NCI-H748 (cell line): ENCODE results near the gene PKM.

Source experiments
- DNase-seq: peaks from one replicate; lab custom pipeline; 2025; ENCODE audit not compliant: unreplicated experiment; lab: John Stamatoyannopoulos, UW

The PKM gene

DNA sequence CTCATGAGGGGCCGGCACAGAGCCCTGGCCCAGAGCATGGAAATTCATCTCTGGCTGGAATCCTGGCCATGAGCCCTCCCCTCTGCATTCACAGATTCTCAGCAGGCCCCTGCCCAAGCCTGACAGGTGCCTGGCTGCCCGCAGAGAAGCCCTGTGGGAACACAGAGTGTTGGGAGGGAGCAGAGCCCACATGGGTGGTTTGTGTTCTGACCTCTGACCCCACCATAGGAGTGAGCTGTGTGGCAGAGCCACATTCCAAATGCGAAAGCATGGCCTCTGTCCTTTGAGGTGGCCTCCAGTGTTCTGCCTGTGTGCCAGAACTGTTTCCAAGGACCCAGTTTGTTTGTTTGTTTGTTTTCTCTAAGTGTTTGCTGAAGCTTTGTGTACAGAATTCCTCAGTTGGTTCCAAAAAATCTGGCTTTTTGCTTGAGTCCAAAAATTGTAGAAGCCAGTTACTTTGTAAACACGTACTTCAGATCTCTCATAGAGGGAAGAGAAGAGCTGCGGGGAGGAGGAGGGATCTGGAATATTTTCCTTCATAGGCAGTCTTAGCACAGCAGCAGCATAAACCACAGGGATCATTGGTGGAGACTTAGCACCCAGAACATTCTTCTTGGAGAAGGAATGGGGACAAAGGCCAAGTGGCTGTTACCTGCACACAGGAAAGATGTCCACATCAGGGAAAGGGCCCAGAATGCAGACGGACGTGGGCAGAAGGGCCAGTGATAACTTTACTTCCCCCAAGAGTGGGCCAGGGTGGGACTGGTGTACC lies 69.4 kb downstream of the PKM start:
- no peak for DNase-seq

DNA sequence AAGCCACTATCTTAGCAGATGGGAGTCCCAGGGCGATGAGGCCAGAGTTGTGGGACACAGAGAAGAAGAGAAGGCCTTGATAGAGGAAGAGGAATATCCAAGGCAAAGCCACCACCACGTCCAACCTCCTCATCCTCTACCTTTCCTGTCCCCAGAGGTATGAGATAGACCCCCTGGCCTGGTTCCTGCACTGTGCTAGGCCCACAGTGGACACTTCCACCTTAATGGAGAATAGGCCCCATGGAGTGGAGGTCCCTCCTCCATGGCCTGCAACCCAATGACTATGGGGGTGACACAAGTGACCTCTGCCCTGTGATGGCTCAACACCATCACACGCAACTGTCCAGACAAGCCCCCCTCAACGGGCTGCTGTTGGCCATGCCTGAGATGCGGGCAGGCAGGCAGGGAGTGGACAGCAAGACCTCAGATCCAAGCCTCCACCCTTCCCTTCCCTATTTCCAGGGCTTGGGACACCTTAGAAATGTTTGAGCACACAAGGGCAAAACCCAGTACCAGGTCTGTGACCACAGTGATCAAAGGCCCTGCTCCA lies 70.2 kb downstream of the PKM start:
- no peak for DNase-seq

DNA sequence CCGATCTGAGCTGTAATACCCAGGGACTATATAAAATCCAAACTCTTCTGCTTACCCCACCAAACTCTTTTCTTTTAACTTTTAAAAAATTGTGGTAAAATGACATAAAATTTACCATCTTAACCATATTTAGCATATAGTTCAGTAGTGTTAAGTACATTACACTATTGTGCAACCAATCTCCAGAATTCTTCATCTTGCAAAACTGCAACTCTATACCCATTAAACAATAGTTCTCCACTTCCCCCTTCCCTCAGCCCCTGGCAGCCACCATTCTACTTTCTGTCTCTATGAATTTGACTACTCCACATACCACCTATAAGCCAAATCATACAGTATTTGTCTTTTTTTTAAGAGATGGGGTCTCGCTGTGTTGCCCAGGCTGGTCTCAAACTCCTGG lies 74.1 kb downstream of the PKM start:
- no peak for DNase-seq

DNA sequence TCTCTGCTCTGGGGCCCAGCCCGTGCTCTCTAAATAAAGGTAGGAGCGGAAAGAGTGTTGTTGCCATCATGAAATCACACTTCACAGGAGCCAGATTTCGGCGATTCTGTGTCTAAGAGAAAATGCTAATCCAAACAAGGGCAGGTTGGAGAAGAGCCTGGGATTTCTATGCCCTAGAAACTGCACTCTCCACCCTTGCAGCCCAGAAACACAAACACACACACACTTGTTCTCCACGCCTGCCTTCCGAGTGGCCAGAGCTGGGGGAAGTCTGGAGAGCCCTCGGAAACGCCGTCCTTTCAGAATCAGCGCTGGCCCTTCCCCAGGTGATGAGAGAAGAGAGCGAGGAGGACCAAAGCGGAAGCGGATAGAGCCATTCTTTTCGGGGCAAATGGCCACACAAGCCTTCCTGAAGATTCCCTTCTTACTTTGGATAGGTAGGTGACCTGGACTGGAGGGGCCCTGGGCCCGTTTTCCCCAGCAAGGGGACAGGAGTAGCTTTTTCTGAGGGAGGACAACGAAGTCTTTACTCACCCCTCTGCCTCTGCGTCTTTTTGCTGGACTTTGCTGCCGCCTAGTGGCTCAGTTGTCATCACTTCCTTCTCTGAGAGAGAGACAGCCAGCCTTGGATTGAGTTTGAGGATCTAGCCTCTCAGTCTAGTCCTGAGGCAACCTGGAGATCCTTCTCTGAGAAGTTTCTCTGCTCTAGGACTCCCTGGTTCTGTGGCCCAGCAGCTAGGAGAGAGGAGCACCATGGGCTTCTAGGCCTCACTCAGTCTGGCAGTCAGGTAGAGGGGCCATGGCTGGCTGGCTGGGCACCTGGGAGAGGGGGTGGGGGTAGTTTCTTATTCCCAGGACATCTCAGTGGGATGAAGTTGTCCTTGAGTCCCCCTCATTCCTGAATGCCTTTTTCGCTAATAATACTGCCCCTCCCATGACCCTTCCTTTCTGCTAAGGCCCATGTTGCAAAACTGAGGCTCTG lies 75.1 kb downstream of the PKM start:
- peak; percentile 82 for DNase-seq

DNA sequence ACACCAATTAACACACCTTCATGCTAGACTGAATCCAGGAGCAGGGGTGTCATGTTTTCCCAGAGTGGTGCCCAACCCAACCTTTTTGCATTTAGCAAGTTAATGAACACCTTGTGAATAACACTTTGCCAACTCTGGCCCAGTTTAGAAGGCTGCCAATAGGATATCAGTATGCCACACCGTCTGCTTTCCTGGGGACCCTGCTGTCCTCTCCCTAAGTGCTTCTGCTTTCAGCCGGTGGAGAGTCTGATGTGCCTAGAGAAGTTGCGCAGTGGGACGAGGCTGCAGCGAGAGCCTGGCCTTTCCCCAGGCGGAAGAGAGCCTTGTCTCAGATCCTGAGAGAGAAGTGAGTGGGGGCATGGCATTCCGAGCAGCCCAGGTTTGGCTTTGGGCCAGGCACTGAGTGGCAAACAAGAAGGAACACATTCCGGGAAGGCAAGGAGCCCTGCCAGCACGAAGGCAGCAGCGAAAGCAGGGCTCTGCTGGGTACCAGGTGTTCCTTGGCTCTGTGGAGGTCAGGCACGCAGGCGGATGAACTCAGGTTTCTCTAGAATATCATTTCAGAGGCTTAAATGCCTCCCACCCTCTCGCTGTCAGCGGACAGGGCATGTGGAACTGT lies 75.9 kb downstream of the PKM start:
- DNase-seq: peak; percentile 76

DNA sequence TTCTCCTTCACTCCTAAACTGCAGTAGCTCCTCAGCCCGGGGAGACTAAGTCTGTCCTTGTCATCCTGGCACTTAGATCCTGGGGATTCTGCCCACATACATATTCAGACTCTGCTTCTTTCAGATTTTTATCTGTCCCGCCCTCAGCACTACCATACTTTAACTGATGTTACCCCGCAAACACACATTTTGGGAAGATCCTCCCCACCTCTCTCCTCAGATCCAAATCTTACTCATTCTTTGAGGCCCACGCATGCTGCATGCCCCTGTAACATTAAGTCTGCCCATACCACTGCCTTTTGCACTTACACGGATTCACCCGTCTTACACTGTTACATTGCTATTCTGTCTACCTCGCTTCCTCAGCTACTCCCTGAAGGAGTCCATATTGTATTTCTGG lies 76.7 kb downstream of the PKM start:
- DNase-seq: no peak

DNA sequence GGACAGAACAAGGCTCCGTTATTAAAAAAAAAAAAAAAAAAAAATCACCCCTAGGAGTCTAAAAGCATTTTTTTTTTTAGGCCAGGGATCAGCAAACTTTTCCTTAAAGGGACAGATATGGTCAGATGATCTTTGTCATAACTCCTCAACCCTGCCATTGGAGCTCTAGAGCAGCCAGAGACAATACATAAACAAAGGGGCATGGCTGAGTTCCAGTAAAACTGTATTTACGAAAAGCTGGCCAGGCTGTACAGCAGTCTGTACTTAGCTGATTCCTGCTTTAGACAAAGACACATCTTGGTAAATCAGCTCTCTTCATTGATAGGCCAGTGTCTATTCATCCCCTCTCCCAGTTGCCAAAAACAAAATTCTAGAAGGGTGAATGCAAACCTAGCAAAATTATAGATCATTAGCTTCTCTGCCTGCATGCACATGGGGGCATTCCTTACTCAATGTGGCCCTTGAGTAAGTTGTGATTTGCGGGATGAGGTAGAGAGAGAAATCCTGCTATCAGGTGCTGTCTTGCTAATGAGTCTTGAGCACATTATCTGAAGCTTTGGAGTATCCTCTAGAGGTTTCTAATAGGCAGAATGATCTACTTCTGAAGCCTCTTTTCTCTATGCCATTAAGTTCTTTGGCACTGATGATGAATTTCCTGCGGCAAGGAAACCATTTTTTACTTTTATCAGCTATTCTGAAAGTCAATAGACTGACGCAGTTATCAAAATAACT lies 77.6 kb downstream of the PKM start:
- DNase-seq: no peak
